A673 (cell line): ENCODE data around the gene DNAJB2. TPM values are rescaled to one million over a fixed set of nuclear protein-coding genes. Genes with fewer than 3 reads are reported as not detected.

Experiments used
- BruUV-seq: library from RNA; stranded (reverse); fragments of 400-500 nt; replicated peaks from 2 replicates; lab custom pipeline; 2021; lab: Mats Ljungman, UMichigan
- CTCF ChIA-PET: fragments of 300-600 bp; sonication (Branson Sonifier 250); formaldehyde crosslinking; loops from one replicate; lab custom pipeline; 2022; ENCODE audit warnings: antibody characterized with exemption; lab: Charles Lee
- POLR2A ChIA-PET: fragments of 300-600 bp; sonication (Branson Sonifier 250); formaldehyde crosslinking; loops from one replicate; lab custom pipeline; 2022; ENCODE audit warnings: antibody characterized with exemption; ENCODE audit not compliant: low non-redundant PET; lab: Charles Lee
- DNase-seq: peaks from one replicate; pipeline ENCODE4 v3.0.0-alpha.2; 2015; ENCODE audit warnings: low spot score
- H3K27ac ChIP-seq: fragments of 200-600 bp; sonication (generic); 2 replicates; pipeline ENCODE4 v1.5.1; 2016; ENCODE audit warnings: mixed run types, low read depth, mild to moderate bottlenecking, mixed read lengths, antibody characterized with exemption, low read length; ENCODE audit not compliant: poor library complexity, severe bottlenecking
- H3K27me3 ChIP-seq: fragments of 200-600 bp; sonication (generic); replicated peaks from 2 replicates; pipeline ENCODE4 v1.6.1; 2017; ENCODE audit warnings: mixed run types, low read depth, mild to moderate bottlenecking, mixed read lengths, antibody characterized with exemption, low read length; ENCODE audit not compliant: insufficient read depth, poor library complexity
- H3K36me3 ChIP-seq: fragments of 200-600 bp; sonication (generic); 2 replicates; pipeline ENCODE4 v1.6.1; 2016; ENCODE audit warnings: mixed run types, mild to moderate bottlenecking, mixed read lengths, antibody characterized with exemption, low read length; ENCODE audit not compliant: insufficient read depth, poor library complexity, severe bottlenecking
- H3K4me1 ChIP-seq: fragments of 200-600 bp; sonication (generic); 2 replicates; pipeline ENCODE4 v1.6.1; 2017; ENCODE audit warnings: mixed run types, mild to moderate bottlenecking, mixed read lengths, antibody characterized with exemption, low read length; ENCODE audit not compliant: insufficient read depth, poor library complexity, severe bottlenecking
- H3K4me3 ChIP-seq: fragments of 200-600 bp; sonication (generic); 2 replicates; pipeline ENCODE4 v1.5.1; 2016; ENCODE audit warnings: low read depth, mixed run types, mild to moderate bottlenecking, mixed read lengths, low read length; ENCODE audit not compliant: poor library complexity, severe bottlenecking
- H3K9me3 ChIP-seq: fragments of 200-600 bp; sonication (generic); 2 replicates; pipeline ENCODE4 v1.6.1; 2016; ENCODE audit warnings: mixed run types, low read depth, mild to moderate bottlenecking, mixed read lengths, antibody characterized with exemption, low read length; ENCODE audit not compliant: poor library complexity, severe bottlenecking
- CTCF ChIP-seq: fragments of 300-800, 200-600 bp; sonication (generic); conservative IDR thresholded peaks from 2 replicates; pipeline ENCODE4 v1.5.1; 2017; ENCODE audit warnings: low read depth, mild to moderate bottlenecking, antibody characterized with exemption, low read length, moderate library complexity, mixed read lengths
- EZH2 ChIP-seq: fragments of 200-600 bp; sonication (generic); IDR thresholded peaks from 2 replicates; pipeline ENCODE4 v1.6.1; 2017; ENCODE audit warnings: borderline replicate concordance, low read depth, mild to moderate bottlenecking, mixed read lengths, antibody characterized with exemption, low read length; ENCODE audit not compliant: poor library complexity, severe bottlenecking
- intact Hi-C: fragments of 100-400 bp; cut with micrococcal nuclease; formaldehyde crosslinking; loops from one replicate; pipeline ENCODE4 v1.10.0; 2022; ENCODE audit not compliant: unreplicated experiment
- total RNA-seq: library from RNA; stranded (reverse); gene quantifications from 2 replicates; pipeline ENCODE4 v1.2.3, GENCODE V29; 2021

DNAJB2 gene
- total RNA-seq, 1 experiment from 2014 or later: 24.4 TPM

DNA sequence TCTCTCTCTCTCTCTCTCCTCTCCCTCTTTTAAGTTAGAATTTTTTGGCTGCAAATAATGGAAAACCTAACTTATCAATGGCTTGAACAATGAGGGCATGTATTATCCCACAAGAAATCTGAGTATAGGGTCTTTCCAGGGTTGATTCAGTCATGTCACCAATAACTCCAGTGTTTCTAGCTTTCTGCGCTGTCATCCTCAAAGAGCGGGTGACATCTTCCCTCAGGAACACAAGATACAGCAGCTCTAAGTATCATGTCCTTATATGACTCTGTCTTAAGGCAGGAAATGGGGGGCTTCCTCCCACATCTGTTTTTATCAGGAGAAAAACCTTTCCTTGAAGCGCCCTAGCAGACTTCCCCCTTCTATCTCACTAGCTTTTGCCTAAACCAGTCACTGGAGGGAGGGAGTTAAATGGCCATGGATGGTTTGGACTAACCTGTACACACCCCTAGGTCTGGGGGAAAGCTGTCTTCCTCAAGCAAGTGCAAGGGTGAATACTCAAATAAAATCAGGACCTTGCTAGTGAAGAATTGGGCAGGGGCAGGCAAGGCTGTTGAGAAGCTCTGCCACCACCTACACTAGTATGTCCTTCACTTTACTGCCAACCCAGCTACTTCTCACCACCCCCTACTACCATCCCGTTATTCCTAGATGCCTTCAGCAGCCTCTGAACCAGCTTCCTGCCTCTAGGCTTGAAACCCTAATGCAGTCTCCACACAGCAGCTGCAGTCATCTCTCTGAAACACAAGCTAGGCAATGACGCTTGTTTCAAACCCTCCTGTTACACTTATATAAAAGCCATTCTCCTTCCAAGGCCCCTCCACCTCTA lies 17.9 kb upstream of the DNAJB2 start:
- H3K9me3 ChIP-seq: no peaks in the 10 kb centered on the region
- BruUV-seq: no TSS peak
- no peak overlapping the region for H3K27ac ChIP-seq
- no peaks in the 10 kb centered on the region for H3K4me1 ChIP-seq
- intact Hi-C loops: no loop called here
- H3K36me3 ChIP-seq: no peaks in the 10 kb centered on the region
- TF ChIP-seq EZH2 (no peak), CTCF (no peak)
- no peak overlapping the region for H3K4me3 ChIP-seq
- POLR2A ChIA-PET: no interaction called here
- CTCF ChIA-PET: interaction anchor here (1.2 kb wide), 1 partner anchor 17 kb away, joined by 5 read pairs; no protein-coding TSS in a partner anchor
- no peak for DNase-seq
- peaks cover 3% of the 10 kb centered on the region for H3K27me3 ChIP-seq

GRCh38 chr2:219266232-219266631 lies 12.9 kb upstream of the DNAJB2 start:
- no peak overlapping the region for H3K27ac ChIP-seq
- intact Hi-C loops: no loop called here
- ChIA-PET CTCF (no interaction called here), POLR2A (no interaction called here)
- BruUV-seq: no TSS peak
- no peaks in the 10 kb centered on the region for H3K9me3 ChIP-seq
- no peaks in the 10 kb centered on the region for H3K4me1 ChIP-seq
- TF ChIP-seq EZH2: no peak
- TF ChIP-seq CTCF: no peak
- H3K36me3 ChIP-seq: no peaks in the 10 kb centered on the region
- H3K4me3 ChIP-seq: no peak overlapping the region
- H3K27me3 ChIP-seq: no peaks in the 10 kb centered on the region
- no peak for DNase-seq

DNA sequence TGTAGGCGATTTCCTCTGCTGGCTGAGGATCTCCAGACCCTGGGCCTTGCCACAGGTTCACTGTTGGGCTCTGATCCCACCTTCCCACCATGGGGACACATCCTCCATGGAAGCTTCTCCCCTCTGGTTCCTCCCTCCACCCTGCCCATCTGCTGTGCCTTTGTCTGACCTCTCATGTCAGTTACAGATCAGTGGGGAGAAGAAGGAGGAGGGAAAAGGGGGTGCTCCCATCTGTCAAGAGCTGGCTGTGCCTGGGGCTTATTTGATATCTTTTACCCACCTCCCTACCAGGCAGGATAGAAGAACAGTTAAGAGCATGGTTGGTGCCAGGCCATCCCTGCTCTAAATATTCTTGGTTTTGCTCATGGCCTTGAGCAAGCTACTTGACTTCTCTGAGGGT lies 12.3 kb upstream of the DNAJB2 start:
- CTCF ChIA-PET: no interaction called here
- Histone ChIP-seq H3K27ac (no peak overlapping the region), H3K4me1 (no peaks in the 10 kb centered on the region), H3K4me3 (no peak overlapping the region), H3K36me3 (no peaks in the 10 kb centered on the region), H3K9me3 (no peaks in the 10 kb centered on the region), H3K27me3 (no peaks in the 10 kb centered on the region)
- no peak for DNase-seq
- TF ChIP-seq CTCF: no peak
- no peak for TF ChIP-seq EZH2
- intact Hi-C loops: no loop called here
- no TSS peak for BruUV-seq
- POLR2A ChIA-PET: no interaction called here
